Neural cell (in vitro differentiated cells): Measurements from ENCODE around the gene RBKS.

ENCODE experiments used
- CTCF ChIP-seq: fragments of 450-650 bp; IDR thresholded peaks from 2 replicates; pipeline ENCODE4 v1.5.1; 2014; ENCODE audit warnings: antibody characterized with exemption, mild to moderate bottlenecking, moderate library complexity; ENCODE audit not compliant: poor library complexity, severe bottlenecking
- POLR2AphosphoS5 ChIP-seq: IDR thresholded peaks from 2 replicates; pipeline ENCODE4 v1.6.1; 2012

DNA sequence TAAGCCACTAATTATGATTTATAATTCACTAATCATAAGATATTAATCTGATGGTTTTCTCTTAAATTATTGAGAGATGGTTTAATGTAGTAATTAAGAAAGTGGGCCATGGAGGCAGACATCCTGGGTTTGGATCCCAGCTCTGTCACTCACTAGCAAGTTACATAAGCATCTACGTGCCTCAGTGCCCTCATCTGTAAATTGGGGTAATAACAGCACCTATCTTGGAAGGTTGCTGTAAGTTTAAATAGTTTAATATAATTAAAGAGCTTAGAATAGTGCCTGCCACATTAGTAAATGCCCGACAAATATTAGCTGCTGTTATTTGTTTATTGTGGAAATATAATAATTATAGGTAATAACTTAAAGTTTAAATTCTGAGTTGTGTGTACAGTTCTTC is 31.2 kb upstream of the RBKS start:
- TF ChIP-seq CTCF (no peak), POLR2AphosphoS5 (no peak)
